Type B pancreatic cell (in vitro differentiated cells): Measurements from ENCODE around the gene PDGFD. TPM values are rescaled to one million over a fixed set of nuclear protein-coding genes. Genes with fewer than 3 reads are reported as not detected.
A peak's percentile ranks its signal among the peaks of the same experiment; 100 is the strongest.

Source experiments
- DNase-seq: peaks from one replicate; pipeline ENCODE4 v3.0.0; 2021; ENCODE audit warnings: mixed read lengths; ENCODE audit not compliant: unreplicated experiment; ENCODE audit errors: extremely low spot score
- H3K27ac Mint-ChIP-seq: 2 replicates; pipeline ENCODE4 v1.8.0; 2021; ENCODE audit warnings: mild to moderate bottlenecking, mixed read lengths
- H3K27me3 Mint-ChIP-seq: 2 replicates; pipeline ENCODE4 v1.8.0; 2021; ENCODE audit warnings: mixed read lengths
- H3K36me3 Mint-ChIP-seq: 2 replicates; pipeline ENCODE4 v1.8.0; 2021; ENCODE audit warnings: mixed read lengths
- H3K4me1 Mint-ChIP-seq: one replicate; pipeline ENCODE4 v1.8.0; 2021; ENCODE audit warnings: mixed read lengths; ENCODE audit not compliant: unreplicated experiment
- H3K4me3 Mint-ChIP-seq: 2 replicates; pipeline ENCODE4 v1.8.0; 2021; ENCODE audit warnings: mild to moderate bottlenecking, mixed read lengths
- H3K9me3 Mint-ChIP-seq: 2 replicates; pipeline ENCODE4 v1.8.0; 2021; ENCODE audit warnings: mixed read lengths
- total RNA-seq: library from RNA; stranded (reverse); gene quantifications from 2 replicates; pipeline ENCODE4 v1.2.1, GENCODE V29; 2021; ENCODE audit warnings: low replicate concordance
- TF ChIP-seq, protein P1 (sequence below): fragments of 200-600 bp; sonication (generic); conservative IDR thresholded peaks from 2 replicates; pipeline ENCODE4 v1.5.0; 2021; ENCODE audit warnings: antibody characterized with exemption, mild to moderate bottlenecking

PDGFD gene
- total RNA-seq, 1 donor from 2014 or later, result 17.8 TPM

DNA sequence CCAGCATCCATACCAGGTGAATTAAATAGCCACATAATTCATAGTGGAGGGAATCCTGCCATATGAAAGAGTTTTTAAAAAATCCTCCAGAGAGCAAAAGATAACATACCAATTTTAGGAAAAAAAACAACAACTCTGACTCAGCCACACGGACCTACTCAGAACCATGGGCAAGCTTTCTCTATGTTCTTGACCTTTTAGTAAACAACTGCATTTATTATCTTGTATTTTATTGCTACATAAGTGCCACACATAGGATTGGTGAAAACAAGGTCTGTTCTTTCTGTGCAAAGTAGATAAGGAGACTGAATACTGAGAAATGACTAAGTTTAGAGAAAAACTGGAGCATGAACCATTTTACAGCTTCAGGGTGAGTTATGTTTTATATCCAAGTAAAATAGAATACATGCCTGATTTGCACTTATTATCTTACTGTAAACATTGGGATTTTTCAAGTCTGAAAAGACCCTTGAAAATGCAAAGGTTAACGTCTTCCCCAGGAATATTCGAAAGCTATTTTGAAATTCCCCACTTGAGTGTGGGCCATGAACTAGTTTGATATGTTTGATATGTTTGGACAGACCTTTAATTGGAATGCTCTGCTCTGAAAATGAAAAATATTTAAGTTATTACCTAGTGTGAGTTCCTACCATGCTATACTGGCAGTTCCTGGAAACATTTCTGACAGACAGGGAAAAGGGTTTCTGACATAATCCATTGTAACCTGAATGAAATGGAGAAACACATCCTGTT is 217.0 kb downstream of the PDGFD start:
- Mint-ChIP-seq H3K4me3 (no peak overlapping the region), H3K9me3 (peaks cover 13% of the 10 kb centered on the region), H3K27me3 (no peaks in the 10 kb centered on the region), H3K4me1 (peaks cover 14% of the 10 kb centered on the region), H3K36me3 (peaks cover 24% of the 10 kb centered on the region), H3K27ac (peak overlapping the region; percentile 48)
- TF ChIP-seq, protein P1, sequence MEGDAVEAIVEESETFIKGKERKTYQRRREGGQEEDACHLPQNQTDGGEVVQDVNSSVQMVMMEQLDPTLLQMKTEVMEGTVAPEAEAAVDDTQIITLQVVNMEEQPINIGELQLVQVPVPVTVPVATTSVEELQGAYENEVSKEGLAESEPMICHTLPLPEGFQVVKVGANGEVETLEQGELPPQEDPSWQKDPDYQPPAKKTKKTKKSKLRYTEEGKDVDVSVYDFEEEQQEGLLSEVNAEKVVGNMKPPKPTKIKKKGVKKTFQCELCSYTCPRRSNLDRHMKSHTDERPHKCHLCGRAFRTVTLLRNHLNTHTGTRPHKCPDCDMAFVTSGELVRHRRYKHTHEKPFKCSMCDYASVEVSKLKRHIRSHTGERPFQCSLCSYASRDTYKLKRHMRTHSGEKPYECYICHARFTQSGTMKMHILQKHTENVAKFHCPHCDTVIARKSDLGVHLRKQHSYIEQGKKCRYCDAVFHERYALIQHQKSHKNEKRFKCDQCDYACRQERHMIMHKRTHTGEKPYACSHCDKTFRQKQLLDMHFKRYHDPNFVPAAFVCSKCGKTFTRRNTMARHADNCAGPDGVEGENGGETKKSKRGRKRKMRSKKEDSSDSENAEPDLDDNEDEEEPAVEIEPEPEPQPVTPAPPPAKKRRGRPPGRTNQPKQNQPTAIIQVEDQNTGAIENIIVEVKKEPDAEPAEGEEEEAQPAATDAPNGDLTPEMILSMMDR, result no peak
- DNase-seq, result no peak

- Mint-ChIP-seq H3K36me3 (peaks cover 15% of the 10 kb centered on the region), H3K4me1 (peaks cover 14% of the 10 kb centered on the region), H3K27ac (peak overlapping the region; percentile 59), H3K9me3 (peaks cover 7% of the 10 kb centered on the region), H3K4me3 (no peak overlapping the region), H3K27me3 (no peaks in the 10 kb centered on the region)
- no peak for DNase-seq
- TF ChIP-seq, protein P1, result no peak
Observed at GRCh38 chr11:103944251-103944940, 219.6 kb downstream of the PDGFD start.

- no peaks in the 10 kb centered on the region for H3K27me3 Mint-ChIP-seq
- TF ChIP-seq, protein P1, result no peak
- DNase-seq, result no peak
- no peak overlapping the region for H3K27ac Mint-ChIP-seq
- no peak overlapping the region for H3K4me3 Mint-ChIP-seq
- H3K36me3 Mint-ChIP-seq, result peaks cover 10% of the 10 kb centered on the region
- H3K4me1 Mint-ChIP-seq, result peaks cover 7% of the 10 kb centered on the region
- no peaks in the 10 kb centered on the region for H3K9me3 Mint-ChIP-seq
Observed at GRCh38 chr11:103942646-103943045, 221.3 kb downstream of the PDGFD start.

DNA sequence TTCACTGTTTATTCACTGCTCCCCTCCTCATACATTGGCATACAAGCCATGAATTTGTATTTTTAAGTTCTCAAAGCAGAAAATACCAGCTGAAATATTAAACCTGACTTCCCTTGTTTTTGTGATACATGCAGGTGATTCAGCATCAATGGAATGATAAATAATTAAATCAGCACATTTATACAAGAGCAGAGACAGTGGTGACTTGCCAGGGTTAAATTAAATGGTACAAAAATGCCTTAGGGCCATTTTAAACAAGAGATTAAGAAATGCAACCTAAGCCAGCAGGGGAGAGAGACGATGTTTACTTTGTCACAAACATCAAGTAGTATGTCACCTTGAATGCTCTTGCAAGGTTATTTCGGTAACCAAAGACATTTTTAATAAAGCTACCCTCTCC is 223.4 kb downstream of the PDGFD start:
- Mint-ChIP-seq H3K4me3 (no peak overlapping the region), H3K9me3 (no peaks in the 10 kb centered on the region), H3K27me3 (no peaks in the 10 kb centered on the region), H3K27ac (no peak overlapping the region), H3K4me1 (no peaks in the 10 kb centered on the region), H3K36me3 (peaks cover 10% of the 10 kb centered on the region)
- DNase-seq, result no peak
- TF ChIP-seq, protein P1, result no peak

GRCh38 chr11:103939694-103940093 is 224.3 kb downstream of the PDGFD start:
- TF ChIP-seq, protein P1, result no peak
- no peaks in the 10 kb centered on the region for H3K9me3 Mint-ChIP-seq
- peaks cover 6% of the 10 kb centered on the region for H3K36me3 Mint-ChIP-seq
- no peaks in the 10 kb centered on the region for H3K27me3 Mint-ChIP-seq
- H3K27ac Mint-ChIP-seq, result no peak overlapping the region
- H3K4me1 Mint-ChIP-seq, result no peaks in the 10 kb centered on the region
- DNase-seq, result no peak
- no peak overlapping the region for H3K4me3 Mint-ChIP-seq
